T-helper 1 cell treated with Interleukin-12 subunit alpha and Interleukin-12 subunit beta and Interleukin-4 antibody, amounts not matched to agents 30 ng/mL and 1 ng/mL, for 36 hours (primary cell): ENCODE measurements around the gene JAKMIP2. TPM values are rescaled to one million over a fixed set of nuclear protein-coding genes. Genes with fewer than 3 reads are reported as not detected.
"Not testable (repeated sequence)": the region's sequence is repeated elsewhere in the genome, so short reads cannot be mapped to it uniquely, and the experiment has no call there.

Experiments
- intact Hi-C: fragments of 100-400 bp; cut with micrococcal nuclease; formaldehyde crosslinking; loops from one replicate; pipeline ENCODE4 v1.15.1; 2024
- total RNA-seq: library from RNA; stranded (reverse); gene quantifications from 2 replicates; pipeline ENCODE4 v1.2.3, GENCODE V29; 2022

The JAKMIP2 gene
- total RNA-seq, 1 donor from 2014 or later = 5.5 TPM

DNA sequence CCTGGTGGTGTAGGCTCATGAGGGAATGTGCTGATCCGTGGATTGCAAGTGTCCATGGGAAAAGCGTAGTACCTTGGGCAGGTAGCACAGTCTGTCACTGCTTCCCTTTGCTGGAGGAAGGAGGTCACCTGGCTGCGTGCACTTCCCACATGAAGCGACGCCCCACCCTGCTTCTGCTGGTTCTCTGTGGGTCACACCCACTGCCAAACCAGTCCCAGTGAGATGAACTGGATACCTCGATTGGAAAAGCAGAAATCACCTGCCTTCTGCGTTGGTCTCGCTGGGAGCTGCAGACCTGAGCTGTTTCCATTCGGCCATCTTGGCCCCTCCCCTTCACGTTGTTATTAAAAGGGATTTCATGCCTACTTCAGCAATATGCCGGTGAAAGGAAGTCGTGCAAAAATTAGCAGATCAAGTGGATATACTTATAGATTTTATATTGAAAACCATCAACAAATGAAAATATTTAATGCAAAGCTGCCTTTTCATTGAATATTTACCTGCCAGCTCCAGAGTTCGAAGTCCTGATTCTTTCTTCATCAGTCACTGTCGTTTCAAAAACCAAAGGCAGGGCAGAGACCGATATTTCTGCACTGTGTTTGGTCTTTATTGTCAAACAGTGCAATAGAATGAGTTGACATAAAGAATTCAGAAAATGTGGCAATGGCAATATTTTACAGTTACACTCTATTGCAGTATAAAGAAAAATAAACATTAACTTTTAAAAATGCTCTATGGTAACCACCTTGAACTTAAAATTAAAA lies 123.2 kb downstream of the JAKMIP2 start:
- intact Hi-C loops = no loop called here

DNA sequence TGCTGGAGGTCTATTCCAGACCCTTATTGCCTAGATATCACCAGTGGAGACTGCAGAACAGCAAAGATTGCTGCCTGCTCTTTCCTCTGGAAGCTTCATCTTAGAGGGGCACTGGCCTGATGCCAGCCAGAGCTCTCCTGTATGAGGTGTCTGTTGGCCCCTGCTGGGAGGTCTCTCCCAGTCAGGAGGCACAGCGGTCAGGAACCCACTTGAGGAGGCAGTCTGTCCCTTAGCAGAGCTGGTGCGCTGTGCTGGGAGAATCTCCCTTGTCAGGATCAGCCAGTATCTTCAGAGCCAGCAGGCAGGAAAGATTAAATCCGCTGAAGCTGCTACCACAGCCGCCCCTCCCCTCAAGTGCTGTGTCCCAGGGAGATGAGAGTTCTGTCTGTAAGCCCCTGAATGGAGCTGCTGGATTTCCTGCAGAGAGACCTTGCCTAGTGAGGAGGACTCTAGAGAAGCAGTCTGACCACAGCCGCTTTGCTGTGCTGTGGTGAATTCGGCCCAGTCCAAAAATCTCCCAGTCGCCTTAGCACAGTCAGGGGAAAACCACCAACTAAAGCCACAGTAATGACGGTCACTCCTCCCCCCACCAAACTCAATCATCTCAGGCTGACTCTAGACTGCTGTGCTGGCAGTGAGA lies 124.1 kb downstream of the JAKMIP2 start:
- intact Hi-C loops = no loop called here

- intact Hi-C loops = no loop called here
Measured at GRCh38 chr5:147648597-147648996, 133.9 kb downstream of the JAKMIP2 start.

DNA sequence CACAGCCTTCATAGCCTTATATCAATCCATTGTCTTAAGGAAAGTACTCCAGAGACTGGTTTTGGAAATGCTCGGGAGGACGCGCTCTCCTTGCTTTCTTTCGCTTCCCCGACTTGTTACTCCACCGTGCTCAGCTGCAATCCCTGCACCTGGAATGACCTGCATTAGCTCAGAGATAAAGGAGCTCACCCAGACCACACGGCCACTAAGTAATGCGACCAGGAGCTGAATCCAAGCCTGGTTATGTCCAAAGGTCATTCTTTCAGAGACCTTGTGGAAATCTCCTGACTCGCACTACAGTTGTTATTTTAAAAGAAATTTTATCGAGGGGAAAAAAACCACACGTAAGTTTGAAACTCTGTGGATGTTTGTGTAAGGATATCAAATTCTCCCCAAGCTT lies 137.3 kb downstream of the JAKMIP2 start:
- intact Hi-C loops = no loop called here

DNA sequence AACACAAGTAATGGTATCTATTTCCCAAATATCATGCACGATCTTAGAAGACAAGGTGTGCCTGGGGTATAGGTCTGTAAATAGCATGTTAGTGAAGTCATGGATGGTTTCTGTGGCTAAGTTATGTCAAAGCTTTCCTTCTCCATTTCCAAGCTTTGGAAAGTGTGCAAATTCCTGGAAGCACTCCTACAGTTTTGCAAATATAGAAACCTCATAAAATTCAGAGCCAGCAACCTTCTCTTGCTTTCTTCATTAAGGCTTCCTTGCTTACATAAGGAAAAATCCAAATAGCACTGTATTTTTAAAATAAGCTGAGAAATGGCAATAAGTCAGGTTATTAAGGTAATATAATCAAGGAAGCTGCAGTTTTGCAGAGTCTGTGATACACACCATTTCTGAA lies 138.1 kb downstream of the JAKMIP2 start:
- intact Hi-C loops = no loop called here

DNA sequence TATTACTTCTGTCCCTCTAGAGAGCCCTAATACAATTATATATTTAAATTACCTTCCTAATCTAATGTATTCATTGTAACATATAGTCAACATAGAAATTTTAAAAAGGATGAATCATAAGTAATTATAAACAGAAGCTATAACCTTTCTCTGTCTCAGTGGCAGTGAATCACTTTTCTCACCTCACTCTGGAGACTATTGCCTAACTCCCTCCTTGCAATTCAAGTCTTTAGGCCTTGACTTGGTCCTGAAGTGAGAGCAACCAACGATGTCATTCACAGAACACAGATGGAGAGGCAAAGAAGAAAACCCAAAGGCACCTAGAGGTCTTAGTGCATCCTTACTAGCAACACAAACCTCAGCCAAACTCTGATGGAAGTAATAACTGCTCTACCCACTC lies 139.4 kb downstream of the JAKMIP2 start:
- intact Hi-C loops = no loop called here

GRCh38 chr5:147642666-147643065 lies 139.9 kb downstream of the JAKMIP2 start:
- intact Hi-C loops = no loop called here

GRCh38 chr5:147639321-147639720 lies 143.2 kb downstream of the JAKMIP2 start:
- intact Hi-C loops = no loop called here

DNA sequence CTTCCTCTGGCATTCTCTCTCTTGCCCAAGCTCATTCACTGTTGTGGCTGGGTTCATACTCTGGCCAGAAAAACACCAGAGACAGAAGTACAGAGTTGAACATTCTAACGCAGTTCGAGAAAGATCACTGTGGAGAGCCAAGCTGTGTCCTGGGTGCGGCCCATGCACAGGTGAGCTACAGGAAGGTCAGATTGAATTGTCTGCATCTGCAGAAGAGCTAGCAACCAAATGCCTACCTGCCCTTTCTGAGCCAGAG lies 145.9 kb downstream of the JAKMIP2 start:
- intact Hi-C loops = no loop called here

- intact Hi-C loops = no loop called here
Measured at GRCh38 chr5:147635882-147636728, 146.4 kb downstream of the JAKMIP2 start.

DNA sequence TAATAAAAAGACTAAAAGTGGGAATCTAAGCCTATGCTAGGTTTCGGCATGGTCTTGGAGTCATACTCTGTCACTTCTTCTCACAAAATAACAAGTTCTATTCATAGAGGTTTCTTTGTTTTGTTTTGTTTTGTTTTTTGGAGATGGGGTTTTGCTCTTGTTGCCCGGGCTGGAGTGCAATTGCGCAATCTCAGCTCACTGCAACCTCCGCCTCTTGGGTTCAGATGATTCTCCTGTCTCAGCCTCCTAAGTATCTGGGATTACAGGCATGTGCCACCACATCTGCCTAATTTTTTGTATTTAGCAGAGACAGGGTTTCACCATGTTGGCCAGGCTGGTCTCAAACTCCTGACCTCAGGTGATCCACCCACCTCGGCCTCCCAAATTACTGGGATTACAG lies 147.1 kb downstream of the JAKMIP2 start:
- intact Hi-C loops = not testable (repeated sequence)

GRCh38 chr5:147633173-147633572 lies 149.4 kb downstream of the JAKMIP2 start:
- intact Hi-C loops = no loop called here

- intact Hi-C loops = no loop called here
Measured at GRCh38 chr5:147631428-147632003, 151.0 kb downstream of the JAKMIP2 start.

GRCh38 chr5:147629196-147629595 lies 153.3 kb downstream of the JAKMIP2 start:
- intact Hi-C loops = no loop called here

- intact Hi-C loops = loop anchor here (1.0 kb wide), 4 partner anchors 154 to 229 kb away; partner anchors contain the start of gene JAKMIP2
Measured at GRCh38 chr5:147628058-147628895, 154.3 kb downstream of the JAKMIP2 start.

- intact Hi-C loops = no loop called here
Measured at GRCh38 chr5:147626464-147626863, 156.1 kb downstream of the JAKMIP2 start.

DNA sequence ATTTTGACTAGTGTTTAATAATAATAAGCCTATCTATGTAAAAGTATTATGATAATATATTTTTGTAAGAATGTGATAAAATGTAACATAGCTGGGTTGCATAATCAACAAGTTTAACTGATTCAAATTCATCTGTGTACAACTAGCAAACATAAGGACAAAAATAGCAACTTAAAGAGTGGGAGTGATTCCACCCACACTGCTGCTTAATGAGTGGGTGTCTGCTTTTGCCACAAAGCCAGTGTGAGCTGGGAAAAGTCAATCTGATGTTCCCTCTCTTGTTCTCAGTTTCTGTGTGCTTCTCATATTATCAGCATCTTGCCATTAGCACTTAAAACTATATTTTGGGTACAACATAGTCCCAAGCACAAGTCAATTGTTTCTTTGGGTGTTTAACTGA lies 161.5 kb downstream of the JAKMIP2 start:
- intact Hi-C loops = no loop called here

DNA sequence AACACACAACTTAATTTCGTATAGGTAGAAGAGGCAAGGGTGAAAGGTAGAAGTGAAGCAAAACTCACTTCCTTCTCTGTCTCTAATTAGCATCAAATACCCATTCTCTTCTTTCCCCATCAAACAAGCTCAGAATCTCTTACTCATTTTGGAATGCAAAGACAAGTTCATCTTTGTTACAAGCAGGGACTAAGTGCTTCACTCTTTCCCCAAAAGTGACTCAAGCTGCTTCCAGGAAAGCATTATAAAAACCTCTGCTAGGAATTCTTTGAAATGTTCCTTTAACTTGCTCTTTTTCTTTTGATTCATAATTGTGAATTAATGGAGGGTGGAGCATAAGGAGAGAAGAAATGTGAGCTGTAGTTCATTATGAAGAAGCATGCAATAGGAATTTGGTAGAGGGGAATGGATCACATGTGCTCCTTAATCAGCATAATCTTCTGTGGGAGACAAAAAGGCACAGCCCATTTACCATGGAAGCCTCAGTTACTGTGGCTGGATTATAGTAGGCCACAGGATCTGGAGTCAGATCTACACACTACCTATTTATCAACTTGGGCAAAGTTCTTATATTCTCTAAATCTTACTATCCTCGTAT lies 163.1 kb downstream of the JAKMIP2 start:
- intact Hi-C loops = no loop called here

GRCh38 chr5:147617711-147618350 lies 164.7 kb downstream of the JAKMIP2 start:
- intact Hi-C loops = no loop called here

DNA sequence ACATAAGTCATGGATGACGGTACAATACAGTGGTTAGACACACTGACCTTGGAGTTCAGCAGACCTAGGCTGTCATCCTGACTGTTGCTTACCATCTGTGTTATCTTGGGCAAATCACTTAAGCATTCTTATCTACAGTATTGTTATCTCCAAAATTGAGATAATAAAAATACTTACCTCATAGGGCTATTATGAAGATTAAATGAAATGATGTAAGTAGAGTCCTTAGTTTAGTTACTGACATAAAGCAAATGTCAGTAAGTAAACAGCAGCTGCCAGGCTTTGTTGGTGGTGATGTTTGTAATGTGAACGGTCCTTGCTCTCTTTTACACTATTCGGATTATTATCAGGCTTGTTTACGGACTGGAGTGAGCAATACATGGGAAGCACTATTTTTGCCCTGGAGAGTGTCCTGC lies 165.3 kb downstream of the JAKMIP2 start:
- intact Hi-C loops = no loop called here
